Measurements from ENCODE around the gene SCGB3A1.

SCGB3A1 gene

DNA sequence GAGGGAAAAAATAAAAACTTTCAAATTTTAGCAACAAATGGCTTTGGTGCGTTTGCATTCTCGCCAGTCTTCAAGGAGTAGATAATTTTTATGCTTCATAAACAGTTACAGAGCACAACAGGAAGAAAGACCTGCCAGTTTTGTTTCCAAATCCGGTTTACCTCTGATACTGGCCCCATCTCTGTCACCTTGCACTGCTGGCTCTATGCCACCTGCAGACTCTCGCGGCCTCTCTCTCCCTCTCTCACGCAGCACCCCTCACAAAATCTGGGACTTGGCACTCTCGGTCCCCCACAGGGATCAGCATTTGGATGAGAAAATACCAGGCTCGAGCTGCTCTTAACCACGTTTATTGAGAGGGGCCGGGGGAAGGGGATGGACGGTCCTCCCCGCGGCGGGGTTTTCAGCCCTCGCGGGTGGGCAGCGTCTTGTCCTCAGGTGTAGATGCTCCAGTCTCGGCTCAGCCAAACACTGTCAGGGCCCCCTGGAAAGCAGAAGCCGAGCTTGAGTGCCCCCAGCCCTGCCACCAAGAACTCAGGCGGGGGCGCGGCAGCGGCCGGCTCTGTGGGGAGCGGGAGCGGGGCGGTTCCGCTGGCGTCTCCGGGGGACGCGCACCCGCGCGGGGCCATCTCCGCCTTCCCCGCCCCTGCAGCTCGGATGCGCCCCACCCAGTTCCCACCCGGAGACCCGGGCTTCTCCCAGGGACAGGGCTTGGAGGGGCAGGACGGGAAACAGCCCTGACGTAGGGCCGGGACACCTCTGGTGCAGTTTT is 1.3 kb downstream of the SCGB3A1 start:
- Histone ChIP-seq H3K27me3 (ENCODE audit: control insufficient read depth in 2 of 2, insufficient read depth in 2 of 2, low read length in 2 of 2) (peaks cover 10 to 11% of the 10 kb centered on the region in 2 donors), H3K9me3 (ENCODE audit: control insufficient read depth in 2 of 2, low read length in 2 of 2) (no peaks in the 10 kb centered on the region), H3K4me3 (ENCODE audit: low read length in 2 of 2) (no peak overlapping the region)

GRCh38 chr5:180586870-180587269 is 4.4 kb downstream of the SCGB3A1 start:
- Histone ChIP-seq H3K9me3 (ENCODE audit: control insufficient read depth in 2 of 2, low read length in 2 of 2) (no peaks in the 10 kb centered on the region), H3K4me3 (ENCODE audit: low read length in 2 of 2) (no peak overlapping the region), H3K36me3 (ENCODE audit: control insufficient read depth in 2 of 2, insufficient read depth in 2 of 2, low read length in 2 of 2) (no peaks in the 10 kb centered on the region), H3K9ac (ENCODE audit: low read depth in 1 of 2, low read length in 2 of 2) (no peak overlapping the region), H3K27ac (ENCODE audit: low read depth in 2 of 2, low read length in 2 of 2) (no peak overlapping the region), H3K27me3 (ENCODE audit: control insufficient read depth in 2 of 2, insufficient read depth in 2 of 2, low read length in 2 of 2) (peaks cover 4 to 7% of the 10 kb centered on the region in 2 donors), H3K4me1 (ENCODE audit: control insufficient read depth in 2 of 2, insufficient read depth in 2 of 2, low read length in 2 of 2) (no peaks in the 10 kb centered on the region)

More for the DNA sequence above, 1.3 kb downstream of the SCGB3A1 start:
- H3K36me3 ChIP-seq (ENCODE audit: control insufficient read depth in 2 of 2, insufficient read depth in 2 of 2, low read length in 2 of 2): no peaks in the 10 kb centered on the region
- no peaks in the 10 kb centered on the region for H3K4me1 ChIP-seq (ENCODE audit: control insufficient read depth in 2 of 2, insufficient read depth in 2 of 2, low read length in 2 of 2)
- no peak overlapping the region for H3K27ac ChIP-seq (ENCODE audit: low read depth in 2 of 2, low read length in 2 of 2)
- no peak overlapping the region for H3K9ac ChIP-seq (ENCODE audit: low read depth in 1 of 2, low read length in 2 of 2)

- no peaks in the 10 kb centered on the region for H3K4me1 ChIP-seq (ENCODE audit: control insufficient read depth in 2 of 2, insufficient read depth in 2 of 2, low read length in 2 of 2)
- H3K36me3 ChIP-seq (ENCODE audit: control insufficient read depth in 2 of 2, insufficient read depth in 2 of 2, low read length in 2 of 2): no peaks in the 10 kb centered on the region
- H3K4me3 ChIP-seq (ENCODE audit: low read length in 2 of 2): no peak overlapping the region
- no peak overlapping the region for H3K27ac ChIP-seq (ENCODE audit: low read depth in 2 of 2, low read length in 2 of 2)
- H3K9ac ChIP-seq (ENCODE audit: low read depth in 1 of 2, low read length in 2 of 2): no peak overlapping the region
- peaks cover 3 to 7% of the 10 kb centered on the region in 2 donors for H3K27me3 ChIP-seq (ENCODE audit: control insufficient read depth in 2 of 2, insufficient read depth in 2 of 2, low read length in 2 of 2)
- no peaks in the 10 kb centered on the region for H3K9me3 ChIP-seq (ENCODE audit: control insufficient read depth in 2 of 2, low read length in 2 of 2)
These were observed 5.1 kb downstream of the SCGB3A1 start for GRCh38 chr5:180586204-180586603.

DNA sequence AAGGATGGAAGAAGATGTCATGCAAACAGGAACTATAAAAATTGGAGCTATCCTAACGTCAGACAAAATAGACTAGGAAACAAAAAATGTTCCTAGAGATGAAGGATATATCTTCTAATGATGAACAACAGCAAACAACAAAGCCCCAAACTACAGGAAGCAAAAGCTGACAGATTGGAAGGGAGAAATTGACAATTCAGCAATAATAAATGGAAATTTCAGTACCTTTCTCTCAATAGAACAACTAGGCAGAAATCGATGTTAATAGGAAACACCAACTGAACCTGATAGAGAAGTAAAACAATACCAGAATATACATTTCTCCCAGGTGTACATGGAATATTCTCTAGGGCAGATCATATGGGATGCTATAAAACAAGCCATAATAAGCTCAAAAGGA is 7.6 kb downstream of the SCGB3A1 start:
- no peaks in the 10 kb centered on the region for H3K9me3 ChIP-seq (ENCODE audit: control insufficient read depth in 2 of 2, low read length in 2 of 2)

DNA sequence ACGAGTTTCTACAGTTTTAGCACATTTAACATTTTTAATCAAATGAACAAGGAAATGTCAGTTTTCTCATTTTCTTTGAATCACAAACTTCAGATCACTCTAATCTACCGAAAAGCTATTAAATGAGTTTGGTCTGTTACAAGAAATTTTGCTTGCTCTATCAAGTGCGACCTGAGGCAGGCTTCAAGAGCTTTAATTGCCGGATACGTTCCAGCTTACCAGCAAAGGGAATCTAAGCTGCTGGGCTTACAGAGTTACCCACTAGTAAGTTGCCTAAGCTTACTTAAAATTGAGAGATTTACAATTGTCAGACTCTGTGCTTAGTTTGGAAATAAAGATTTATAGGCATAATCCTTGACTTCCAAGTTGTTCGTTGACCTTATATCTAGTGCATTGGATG is 10.6 kb downstream of the SCGB3A1 start:
- Histone ChIP-seq H3K4me3 (ENCODE audit: low read length in 2 of 2) (no peak overlapping the region), H3K9me3 (ENCODE audit: control insufficient read depth in 2 of 2, low read length in 2 of 2) (no peaks in the 10 kb centered on the region), H3K9ac (ENCODE audit: low read depth in 1 of 2, low read length in 2 of 2) (no peak overlapping the region), H3K36me3 (ENCODE audit: control insufficient read depth in 2 of 2, insufficient read depth in 2 of 2, low read length in 2 of 2) (peaks cover 2 to 8% of the 10 kb centered on the region in 2 donors), H3K4me1 (ENCODE audit: control insufficient read depth in 2 of 2, insufficient read depth in 2 of 2, low read length in 2 of 2) (no peaks in the 10 kb centered on the region), H3K27ac (ENCODE audit: low read depth in 2 of 2, low read length in 2 of 2) (no peak overlapping the region), H3K27me3 (ENCODE audit: control insufficient read depth in 2 of 2, insufficient read depth in 2 of 2, low read length in 2 of 2) (no peaks in the 10 kb centered on the region)

More for the DNA sequence above, 7.6 kb downstream of the SCGB3A1 start:
- no peak overlapping the region for H3K9ac ChIP-seq (ENCODE audit: low read depth in 1 of 2, low read length in 2 of 2)
- H3K27ac ChIP-seq (ENCODE audit: low read depth in 2 of 2, low read length in 2 of 2): no peak overlapping the region
- no peaks in the 10 kb centered on the region for H3K36me3 ChIP-seq (ENCODE audit: control insufficient read depth in 2 of 2, insufficient read depth in 2 of 2, low read length in 2 of 2)
- no peaks in the 10 kb centered on the region for H3K27me3 ChIP-seq (ENCODE audit: control insufficient read depth in 2 of 2, insufficient read depth in 2 of 2, low read length in 2 of 2)
- no peaks in the 10 kb centered on the region for H3K4me1 ChIP-seq (ENCODE audit: control insufficient read depth in 2 of 2, insufficient read depth in 2 of 2, low read length in 2 of 2)
- H3K4me3 ChIP-seq (ENCODE audit: low read length in 2 of 2): no peak overlapping the region

DNA sequence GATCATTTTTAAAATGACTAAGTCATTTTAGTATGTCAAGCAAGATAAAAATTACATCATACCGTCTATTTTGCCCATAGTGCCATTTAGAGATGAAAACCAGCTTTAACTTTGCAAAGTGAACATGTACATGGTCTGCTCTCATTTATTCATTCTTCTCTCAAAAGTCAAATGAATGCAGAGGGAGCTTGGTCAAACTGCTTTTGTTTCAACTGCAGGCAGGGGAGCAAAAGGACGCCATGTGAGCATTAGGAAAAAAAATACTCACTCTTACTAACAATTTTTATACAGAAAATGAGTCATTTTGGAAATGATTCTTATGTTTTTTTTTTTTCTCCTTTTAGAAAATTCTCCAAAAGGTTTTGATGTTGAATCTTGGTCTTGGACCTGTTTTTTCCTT is 15.7 kb downstream of the SCGB3A1 start:
- Histone ChIP-seq H3K36me3 (ENCODE audit: control insufficient read depth in 2 of 2, insufficient read depth in 2 of 2, low read length in 2 of 2) (peaks cover 14 to 26% of the 10 kb centered on the region in 2 donors), H3K9ac (ENCODE audit: low read depth in 1 of 2, low read length in 2 of 2) (no peak overlapping the region), H3K4me1 (ENCODE audit: control insufficient read depth in 2 of 2, insufficient read depth in 2 of 2, low read length in 2 of 2) (no peaks in the 10 kb centered on the region), H3K4me3 (ENCODE audit: low read length in 2 of 2) (no peak overlapping the region), H3K27me3 (ENCODE audit: control insufficient read depth in 2 of 2, insufficient read depth in 2 of 2, low read length in 2 of 2) (no peaks in the 10 kb centered on the region), H3K9me3 (ENCODE audit: control insufficient read depth in 2 of 2, low read length in 2 of 2) (no peaks in the 10 kb centered on the region), H3K27ac (ENCODE audit: low read depth in 2 of 2, low read length in 2 of 2) (no peak overlapping the region)

DNA sequence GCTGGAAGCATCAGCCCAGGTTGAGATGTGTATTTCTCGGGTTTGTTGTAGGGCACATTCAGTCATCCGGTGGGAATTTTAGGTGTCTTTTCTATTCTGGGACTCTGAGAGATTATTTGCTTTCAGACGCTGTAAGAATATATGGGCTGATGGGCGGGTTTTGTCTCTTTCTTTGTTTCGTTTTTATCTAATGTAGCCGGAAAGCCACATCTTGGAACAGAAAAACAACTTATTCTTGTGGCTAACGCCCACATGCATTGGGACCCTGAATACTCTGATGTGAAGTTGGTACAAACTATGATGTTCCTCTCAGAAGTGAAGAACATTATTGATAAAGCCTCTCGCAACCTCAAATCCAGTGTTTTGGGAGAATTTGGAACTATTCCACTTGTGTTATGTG is 22.4 kb downstream of the SCGB3A1 start:
- Histone ChIP-seq H3K27me3 (ENCODE audit: control insufficient read depth in 2 of 2, insufficient read depth in 2 of 2, low read length in 2 of 2) (no peaks in the 10 kb centered on the region), H3K27ac (ENCODE audit: low read depth in 2 of 2, low read length in 2 of 2) (no peak overlapping the region), H3K36me3 (ENCODE audit: control insufficient read depth in 2 of 2, insufficient read depth in 2 of 2, low read length in 2 of 2) (peaks cover 37 to 51% of the 10 kb centered on the region in 2 donors), H3K9ac (ENCODE audit: low read depth in 1 of 2, low read length in 2 of 2) (no peak overlapping the region), H3K4me3 (ENCODE audit: low read length in 2 of 2) (no peak overlapping the region), H3K9me3 (ENCODE audit: control insufficient read depth in 2 of 2, low read length in 2 of 2) (no peaks in the 10 kb centered on the region), H3K4me1 (ENCODE audit: control insufficient read depth in 2 of 2, insufficient read depth in 2 of 2, low read length in 2 of 2) (no peaks in the 10 kb centered on the region)

- Histone ChIP-seq H3K27ac (ENCODE audit: low read depth in 2 of 2, low read length in 2 of 2) (no peak overlapping the region), H3K4me1 (ENCODE audit: control insufficient read depth in 2 of 2, insufficient read depth in 2 of 2, low read length in 2 of 2) (no peaks in the 10 kb centered on the region), H3K36me3 (ENCODE audit: control insufficient read depth in 2 of 2, insufficient read depth in 2 of 2, low read length in 2 of 2) (peaks cover 24 to 39% of the 10 kb centered on the region in 2 donors), H3K27me3 (ENCODE audit: control insufficient read depth in 2 of 2, insufficient read depth in 2 of 2, low read length in 2 of 2) (no peaks in the 10 kb centered on the region), H3K4me3 (ENCODE audit: low read length in 2 of 2) (no peak overlapping the region), H3K9me3 (ENCODE audit: control insufficient read depth in 2 of 2, low read length in 2 of 2) (no peaks in the 10 kb centered on the region), H3K9ac (ENCODE audit: low read depth in 1 of 2, low read length in 2 of 2) (no peak overlapping the region)
These were observed 27.3 kb downstream of the SCGB3A1 start for GRCh38 chr5:180563994-180564393.

DNA sequence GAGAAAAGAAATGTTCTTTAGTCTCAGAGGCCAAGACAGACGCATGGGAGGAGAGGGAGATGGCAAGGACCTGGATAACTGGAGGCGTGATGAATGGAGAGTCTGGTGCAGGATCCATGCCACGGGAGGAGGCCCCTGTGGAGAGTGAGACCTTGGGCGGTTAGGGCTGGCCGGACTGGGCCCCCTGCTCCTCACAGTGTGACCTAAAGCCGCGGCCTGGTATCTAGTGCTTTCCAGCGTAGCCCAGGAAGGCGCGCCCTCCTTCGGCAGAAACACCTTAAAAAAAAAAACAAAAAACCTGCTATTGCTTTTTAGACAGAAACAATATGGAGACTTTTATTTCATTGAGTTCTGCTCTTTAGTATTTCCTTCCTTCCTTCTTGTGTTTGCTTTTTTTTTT is 33.1 kb downstream of the SCGB3A1 start:
- Histone ChIP-seq H3K27ac (ENCODE audit: low read depth in 2 of 2, low read length in 2 of 2) (no peak overlapping the region), H3K9ac (ENCODE audit: low read depth in 1 of 2, low read length in 2 of 2) (no peak overlapping the region), H3K9me3 (ENCODE audit: control insufficient read depth in 2 of 2, low read length in 2 of 2) (no peaks in the 10 kb centered on the region), H3K4me1 (ENCODE audit: control insufficient read depth in 2 of 2, insufficient read depth in 2 of 2, low read length in 2 of 2) (no peaks in the 10 kb centered on the region), H3K4me3 (ENCODE audit: low read length in 2 of 2) (no peak overlapping the region), H3K36me3 (ENCODE audit: control insufficient read depth in 2 of 2, insufficient read depth in 2 of 2, low read length in 2 of 2) (peaks cover 9 to 18% of the 10 kb centered on the region in 2 donors), H3K27me3 (ENCODE audit: control insufficient read depth in 2 of 2, insufficient read depth in 2 of 2, low read length in 2 of 2) (no peaks in the 10 kb centered on the region)

DNA sequence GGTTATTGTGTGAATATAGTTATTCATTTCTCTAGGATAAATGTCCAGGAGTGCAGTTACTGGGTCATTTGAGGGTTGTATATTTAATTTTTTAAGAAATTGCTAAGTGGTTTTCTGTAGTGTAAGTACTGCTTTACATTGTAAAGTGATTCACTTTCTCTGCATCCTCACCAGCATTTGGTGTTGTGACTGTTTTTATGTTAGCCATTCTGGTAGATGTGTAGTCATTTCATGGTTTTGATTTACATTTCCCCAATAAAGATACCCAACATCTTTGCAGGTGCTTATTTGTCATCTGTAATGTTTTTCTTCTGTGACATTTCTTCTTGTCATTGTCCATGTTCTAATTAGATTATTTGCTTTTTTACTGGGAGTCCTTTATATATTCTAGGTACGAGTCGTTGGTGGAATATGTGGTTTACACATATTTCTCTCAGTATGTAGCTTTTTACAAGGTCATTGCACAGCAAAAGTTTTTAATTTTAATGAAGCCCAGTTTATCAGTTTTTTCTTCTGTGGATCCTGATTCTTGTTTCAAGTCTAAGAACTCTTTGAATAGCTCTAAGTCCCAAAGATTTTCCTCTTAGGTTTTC is 34.0 kb downstream of the SCGB3A1 start:
- Histone ChIP-seq H3K27me3 (ENCODE audit: control insufficient read depth in 2 of 2, insufficient read depth in 2 of 2, low read length in 2 of 2) (no peaks in the 10 kb centered on the region), H3K9ac (ENCODE audit: low read depth in 1 of 2, low read length in 2 of 2) (no peak overlapping the region), H3K36me3 (ENCODE audit: control insufficient read depth in 2 of 2, insufficient read depth in 2 of 2, low read length in 2 of 2) (peaks cover 9 to 21% of the 10 kb centered on the region in 2 donors), H3K4me3 (ENCODE audit: low read length in 2 of 2) (no peak overlapping the region), H3K4me1 (ENCODE audit: control insufficient read depth in 2 of 2, insufficient read depth in 2 of 2, low read length in 2 of 2) (no peaks in the 10 kb centered on the region), H3K27ac (ENCODE audit: low read depth in 2 of 2, low read length in 2 of 2) (no peak overlapping the region), H3K9me3 (ENCODE audit: control insufficient read depth in 2 of 2, low read length in 2 of 2) (no peaks in the 10 kb centered on the region)
